ENCODE results near the gene DDX39A.

The DDX39A gene

DNA sequence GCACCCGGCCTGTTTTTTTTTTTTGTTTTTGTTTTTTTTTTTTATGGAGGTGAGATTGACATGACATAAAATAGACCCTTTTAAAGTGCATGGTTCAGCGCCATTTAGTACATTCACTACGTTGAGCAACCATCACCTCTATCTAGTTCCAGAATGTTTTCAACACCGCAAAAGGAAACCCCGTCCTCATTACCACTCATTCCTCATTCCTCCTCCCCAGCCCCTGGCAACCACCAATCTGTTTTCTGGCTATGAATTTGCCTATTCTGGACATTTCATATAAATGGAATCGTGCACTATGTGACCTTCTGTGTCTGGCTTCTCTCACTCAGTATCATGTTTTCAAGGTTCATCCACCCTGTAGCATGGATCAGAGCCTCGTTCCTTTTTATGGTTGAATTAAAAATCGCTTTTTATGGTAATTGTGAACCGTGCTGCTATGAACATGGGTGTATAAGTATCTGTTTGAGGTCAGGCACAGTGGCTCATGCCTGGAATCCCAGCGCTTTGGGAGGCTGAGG, 47.8 kb downstream of the DDX39A start:
- no peak for DNase-seq (ENCODE audit: low spot score)
- in situ Hi-C loops (cut with MboI; ENCODE audit: low pct_unique_long_range_greater_than_20kb, low sequenced_read_pairs, unreplicated experiment): no loop called here
- TF ChIP-seq, protein P1, sequence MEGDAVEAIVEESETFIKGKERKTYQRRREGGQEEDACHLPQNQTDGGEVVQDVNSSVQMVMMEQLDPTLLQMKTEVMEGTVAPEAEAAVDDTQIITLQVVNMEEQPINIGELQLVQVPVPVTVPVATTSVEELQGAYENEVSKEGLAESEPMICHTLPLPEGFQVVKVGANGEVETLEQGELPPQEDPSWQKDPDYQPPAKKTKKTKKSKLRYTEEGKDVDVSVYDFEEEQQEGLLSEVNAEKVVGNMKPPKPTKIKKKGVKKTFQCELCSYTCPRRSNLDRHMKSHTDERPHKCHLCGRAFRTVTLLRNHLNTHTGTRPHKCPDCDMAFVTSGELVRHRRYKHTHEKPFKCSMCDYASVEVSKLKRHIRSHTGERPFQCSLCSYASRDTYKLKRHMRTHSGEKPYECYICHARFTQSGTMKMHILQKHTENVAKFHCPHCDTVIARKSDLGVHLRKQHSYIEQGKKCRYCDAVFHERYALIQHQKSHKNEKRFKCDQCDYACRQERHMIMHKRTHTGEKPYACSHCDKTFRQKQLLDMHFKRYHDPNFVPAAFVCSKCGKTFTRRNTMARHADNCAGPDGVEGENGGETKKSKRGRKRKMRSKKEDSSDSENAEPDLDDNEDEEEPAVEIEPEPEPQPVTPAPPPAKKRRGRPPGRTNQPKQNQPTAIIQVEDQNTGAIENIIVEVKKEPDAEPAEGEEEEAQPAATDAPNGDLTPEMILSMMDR (IDR thresholded peaks at IDR 0.05; ENCODE audit: extremely low read depth, insufficient read depth, missing control alignments): no peak

DNA sequence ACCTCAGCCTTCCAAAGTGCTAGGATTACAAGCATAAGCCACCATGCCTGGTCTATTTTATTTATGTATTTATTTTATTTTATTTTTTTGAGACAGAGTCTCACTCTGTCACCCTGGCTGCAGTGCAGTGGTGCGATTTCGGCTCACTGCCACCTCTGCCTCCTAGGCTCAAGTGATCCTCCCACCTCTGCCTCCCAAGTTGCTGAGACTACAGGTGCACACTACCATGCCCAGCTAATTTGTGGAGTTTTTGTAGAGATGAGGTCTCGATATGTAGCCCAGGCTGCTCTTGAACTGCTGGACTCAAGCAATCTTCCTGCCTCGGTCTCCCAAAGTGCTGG, 48.2 kb downstream of the DDX39A start:
- DNase-seq (ENCODE audit: low spot score): no peak
- TF ChIP-seq, protein P1 (IDR thresholded peaks at IDR 0.05; ENCODE audit: extremely low read depth, insufficient read depth, missing control alignments): no peak
- in situ Hi-C loops (cut with MboI; ENCODE audit: low pct_unique_long_range_greater_than_20kb, low sequenced_read_pairs, unreplicated experiment): no loop called here

DNA sequence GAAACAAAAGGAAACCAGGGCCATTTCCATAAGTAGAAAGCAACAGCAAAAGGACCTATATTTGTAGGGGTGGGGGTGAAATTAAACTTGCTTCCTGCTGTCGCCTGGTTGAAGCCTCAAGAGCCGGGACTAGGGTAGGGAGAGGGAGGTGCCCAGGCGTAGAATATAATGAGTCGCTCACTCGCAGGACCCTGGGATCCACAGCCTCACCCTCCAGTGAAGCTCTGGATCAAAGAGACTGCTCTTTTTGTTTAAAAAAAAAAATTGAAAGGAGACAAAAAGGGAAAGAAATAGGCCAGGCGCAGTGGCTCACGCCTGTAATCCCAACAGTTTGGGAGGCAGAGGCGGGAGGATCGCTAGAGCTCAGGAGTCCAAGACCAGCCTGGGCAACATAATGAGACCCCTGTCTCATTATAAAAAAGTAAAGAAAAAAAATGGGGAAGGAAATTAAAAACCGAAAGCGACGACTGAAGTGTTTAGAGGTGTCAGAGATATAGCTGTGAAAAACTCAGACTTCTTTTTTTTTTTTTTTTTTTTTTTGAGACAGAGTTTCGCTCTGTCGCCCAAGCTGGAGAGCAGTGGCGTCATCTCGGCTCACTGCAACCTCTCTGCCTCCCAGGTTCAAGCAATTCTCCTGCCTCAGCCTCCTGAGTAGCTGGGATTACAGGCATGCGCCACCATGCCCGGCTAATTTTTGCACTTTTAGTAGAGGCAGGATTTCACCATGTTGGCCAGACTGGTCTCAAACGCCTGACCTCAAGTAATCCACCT, 48.8 kb downstream of the DDX39A start:
- TF ChIP-seq, protein P1 (IDR thresholded peaks at IDR 0.05; ENCODE audit: extremely low read depth, insufficient read depth, missing control alignments): no peak
- DNase-seq (ENCODE audit: low spot score): peak; percentile 28
- in situ Hi-C loops (cut with MboI; ENCODE audit: low pct_unique_long_range_greater_than_20kb, low sequenced_read_pairs, unreplicated experiment): no loop called here

DNA sequence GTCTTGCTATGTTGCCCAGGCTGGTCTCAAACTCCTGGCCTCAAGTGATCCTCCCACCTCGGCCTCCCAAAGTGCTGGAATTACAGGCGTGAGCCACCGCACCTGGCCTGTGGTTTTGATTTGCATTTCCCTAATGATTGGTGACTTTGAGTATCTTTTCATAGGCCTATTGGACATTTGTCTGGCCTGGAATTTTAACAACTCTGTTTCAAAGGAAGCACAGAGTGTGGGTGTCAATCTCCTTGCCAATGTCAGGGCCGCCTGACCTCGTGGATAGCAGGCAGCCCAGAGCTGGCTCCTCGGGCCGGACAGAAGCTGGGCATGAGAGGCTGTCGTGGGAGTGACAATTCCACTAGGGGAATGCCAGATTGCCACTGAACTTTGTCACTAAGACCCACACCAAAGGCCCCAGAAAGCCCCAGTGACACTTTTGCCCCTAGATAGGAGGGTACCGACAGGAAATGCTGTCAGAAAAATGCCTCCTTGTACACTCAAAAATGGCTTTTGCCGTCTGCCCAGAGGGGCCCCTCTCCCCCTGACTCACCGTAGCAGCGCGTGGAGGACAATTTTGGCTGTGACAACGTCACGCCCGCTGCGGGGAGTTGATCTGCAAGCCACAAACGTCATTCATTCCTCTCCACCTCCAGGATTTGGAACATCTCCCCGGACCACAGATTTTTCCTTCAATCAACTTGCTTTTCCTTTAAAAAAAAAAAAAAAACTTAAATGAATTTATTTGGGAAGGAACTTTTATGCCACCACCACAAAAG, 49.6 kb downstream of the DDX39A start:
- DNase-seq (ENCODE audit: low spot score): peak; percentile 42
- TF ChIP-seq, protein P1 (IDR thresholded peaks at IDR 0.05; ENCODE audit: extremely low read depth, insufficient read depth, missing control alignments): no peak
- in situ Hi-C loops (cut with MboI; ENCODE audit: low pct_unique_long_range_greater_than_20kb, low sequenced_read_pairs, unreplicated experiment): no loop called here

DNA sequence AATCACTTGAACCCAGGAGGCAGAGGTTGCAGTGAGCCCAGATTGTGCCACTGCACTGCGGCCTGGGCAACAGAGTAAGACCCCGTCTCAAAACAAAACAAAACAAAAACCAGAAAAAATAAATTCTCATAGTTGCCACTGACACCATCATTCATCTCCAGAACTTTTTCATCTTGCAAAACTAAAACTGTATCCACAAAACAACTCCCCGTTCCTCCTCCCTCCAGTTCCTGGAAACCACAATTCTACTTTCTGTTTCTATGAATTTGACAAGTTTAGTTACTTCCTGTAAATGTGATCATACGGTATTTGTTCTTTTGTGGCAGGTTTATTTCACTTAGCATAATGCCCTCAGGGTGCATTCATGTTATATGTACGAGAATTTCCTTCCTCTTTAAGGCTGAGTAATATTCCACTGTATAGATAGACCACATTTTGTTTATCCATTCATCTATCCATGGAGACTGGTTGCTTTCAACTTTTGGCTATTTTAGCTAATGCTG, 51.1 kb downstream of the DDX39A start:
- TF ChIP-seq, protein P1 (IDR thresholded peaks at IDR 0.05; ENCODE audit: extremely low read depth, insufficient read depth, missing control alignments): no peak
- peak; percentile 3 for DNase-seq (ENCODE audit: low spot score)
- in situ Hi-C loops (cut with MboI; ENCODE audit: low pct_unique_long_range_greater_than_20kb, low sequenced_read_pairs, unreplicated experiment): no loop called here

DNA sequence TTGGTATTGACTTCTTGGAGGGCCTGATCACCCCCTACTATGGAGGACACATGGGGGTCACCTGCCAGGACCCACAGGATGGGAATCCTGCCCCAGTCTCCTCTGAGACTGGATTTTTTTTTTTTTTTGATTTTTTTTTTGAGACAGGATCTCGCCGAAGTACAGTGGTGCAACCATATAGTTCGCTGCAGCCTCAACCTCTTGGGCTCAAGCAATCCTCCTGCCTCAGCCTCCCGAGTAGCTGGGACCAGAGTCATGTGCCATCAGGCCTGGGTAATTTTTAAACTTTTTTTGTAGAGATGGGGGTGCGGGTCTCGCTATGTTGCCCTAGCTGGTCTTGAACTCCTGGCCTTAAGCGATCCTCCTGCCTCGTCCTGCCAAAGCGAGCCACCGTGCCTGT, 52.1 kb downstream of the DDX39A start:
- TF ChIP-seq, protein P1 (IDR thresholded peaks at IDR 0.05; ENCODE audit: extremely low read depth, insufficient read depth, missing control alignments): no peak
- DNase-seq (ENCODE audit: low spot score): no peak
- in situ Hi-C loops (cut with MboI; ENCODE audit: low pct_unique_long_range_greater_than_20kb, low sequenced_read_pairs, unreplicated experiment): no loop called here
